ENCODE results near the gene MIDN. TPM values are rescaled to one million over a fixed set of nuclear protein-coding genes. Genes with fewer than 3 reads are reported as not detected.

Gene MIDN
- total RNA-seq, 1 experiment from 2014 or later: 286 TPM

- WGBS (ENCODE audit: extremely low coverage, insufficient read length, low lambda C conversion rate): no CpG with 5 or more reads among the region's 38 CpGs
- Histone ChIP-seq H2BK20ac (ENCODE audit: low read depth, low read length, poor library complexity, severe bottlenecking) (no peak overlapping the region), H3K27me3 (ENCODE audit: insufficient read depth, low read length) (no peaks in the 10 kb centered on the region), H4K20me1 (ENCODE audit: control insufficient read depth, insufficient read depth, insufficient read length) (no peaks in the 10 kb centered on the region), H3K79me1 (ENCODE audit: insufficient read depth, low read depth, low read length, poor library complexity, severe bottlenecking) (no peaks in the 10 kb centered on the region), H3K4ac (ENCODE audit: low read depth, low read length) (no peak overlapping the region), H3K4me2 (ENCODE audit: insufficient read depth, insufficient read length, low read length) (no peak overlapping the region), H3T11ph (ENCODE audit: low read length) (no peak overlapping the region), H3K23ac (ENCODE audit: insufficient read length, low read depth, low read length) (no peak overlapping the region), H4K91ac (ENCODE audit: insufficient read length, low read depth, low read length) (no peak overlapping the region), H3K56ac (ENCODE audit: insufficient read length, low read depth, low read length) (no peak overlapping the region), H2BK120ac (ENCODE audit: low read depth, low read length, poor library complexity, severe bottlenecking) (no peak overlapping the region), H2BK15ac (ENCODE audit: low read depth, low read length) (no peak overlapping the region), H3K14ac (ENCODE audit: insufficient read depth, low read length) (no peak overlapping the region), H2AFZ (ENCODE audit: low read length) (no peak overlapping the region), H2AK5ac (ENCODE audit: insufficient read length, low read length) (no peak overlapping the region), H3K79me2 (ENCODE audit: insufficient read depth, low read length) (no peaks in the 10 kb centered on the region), H2BK5ac (ENCODE audit: insufficient read length, low read length) (no peak overlapping the region), H3K27ac (ENCODE audit: insufficient read length, low read depth, low read length) (no peak overlapping the region), H3K4me1 (ENCODE audit: insufficient read depth, low read length) (no peaks in the 10 kb centered on the region), H3K18ac (ENCODE audit: insufficient read length, low read depth, low read length) (no peak overlapping the region), H4K5ac (ENCODE audit: insufficient read length, low read depth, low read length) (no peak overlapping the region), H2BK12ac (ENCODE audit: insufficient read length, low read depth, low read length) (no peak overlapping the region), H3K9ac (ENCODE audit: extremely low read depth, insufficient read length, low read length) (no peak overlapping the region), H3K9me3 (ENCODE audit: control insufficient read depth, low read depth, low read length) (no peaks in the 10 kb centered on the region), H3K23me2 (ENCODE audit: insufficient read length, low read depth, low read length, poor library complexity, severe bottlenecking) (no peaks in the 10 kb centered on the region), H4K8ac (replicated peaks; ENCODE audit: insufficient read length, low read depth, low read length) (no peak overlapping the region)
- Mint-ChIP-seq H3K27me3 (ENCODE audit: low read depth) (no peaks in the 10 kb centered on the region), H3K27ac (no peak overlapping the region), H3K4me1 (peaks cover 0 to 16% of the 10 kb centered on the region in 2 experiments; a peak in 3 of 4 replicates), H3K4me3 (no peak overlapping the region), H3K36me3 (ENCODE audit: insufficient read depth in 1 of 3, low read depth in 3 of 3) (no peaks in the 10 kb centered on the region), H3K9me3 (no peaks in the 10 kb centered on the region; a peak in 1 of 5 replicates)
- TF ChIP-seq CTCF (conservative IDR thresholded peaks at IDR 0.05): no peak
- no peak for DNase-seq
These were observed 58.9 kb downstream of the MIDN start for GRCh38 chr19:1307320-1307719.

All from H9 (cell line).